MM.1S (cell line): Measurements from ENCODE around the gene POC5.

Experiments used
- DNase-seq: peaks from one replicate; pipeline ENCODE4 v3.0.0-alpha.2; 2015
- H2AFZ ChIP-seq: fragments of 300-600 bp; sonication (generic); 2 replicates; pipeline ENCODE4 v1.6.0; 2016; ENCODE audit warnings: antibody characterized with exemption, low read length
- H3F3A ChIP-seq: fragments of 300-600 bp; sonication (generic); 2 replicates; pipeline ENCODE4 v1.6.1; 2016; ENCODE audit warnings: mild to moderate bottlenecking, antibody characterized with exemption, low read length, moderate library complexity, mixed read lengths; ENCODE audit not compliant: insufficient read depth
- H3K27ac ChIP-seq: fragments of 300-600 bp; sonication (generic); 2 replicates; pipeline ENCODE4 v1.5.1; 2016; ENCODE audit warnings: mild to moderate bottlenecking, low read length
- H3K27me3 ChIP-seq: fragments of 300-600 bp; sonication (generic); replicated peaks from 2 replicates; pipeline ENCODE4 v1.6.0; 2016; ENCODE audit warnings: low read length; ENCODE audit not compliant: insufficient read depth
- H3K36me3 ChIP-seq: fragments of 300-600 bp; sonication (generic); replicated peaks from 2 replicates; pipeline ENCODE4 v1.6.1; 2016; ENCODE audit warnings: mild to moderate bottlenecking, low read length, mixed read lengths; ENCODE audit not compliant: insufficient read depth
- H3K4me1 ChIP-seq: fragments of 300-600 bp; sonication (generic); 2 replicates; pipeline ENCODE4 v1.6.1; 2016; ENCODE audit warnings: low read length, mixed read lengths
- H3K4me2 ChIP-seq: fragments of 300-600 bp; sonication (generic); 2 replicates; pipeline ENCODE4 v1.6.0; 2016; ENCODE audit warnings: low read depth, low read length
- H3K4me3 ChIP-seq: fragments of 300-600 bp; sonication (generic); 2 replicates; pipeline ENCODE4 v1.5.1; 2016; ENCODE audit warnings: low read length, mixed read lengths
- H3K79me2 ChIP-seq: fragments of 300-600 bp; sonication (generic); 2 replicates; pipeline ENCODE4 v1.6.1; 2016; ENCODE audit warnings: mixed run types, low read length, mixed read lengths
- H3K9ac ChIP-seq: fragments of 300-600 bp; sonication (generic); 2 replicates; pipeline ENCODE4 v1.6.1; 2016; ENCODE audit warnings: low read length, mixed read lengths
- H3K9me2 ChIP-seq: fragments of 300-600 bp; sonication (generic); replicated peaks from 2 replicates; pipeline ENCODE4 v1.6.1; 2016; ENCODE audit warnings: mild to moderate bottlenecking, low read length, mixed read lengths; ENCODE audit not compliant: insufficient read depth
- H3K9me3 ChIP-seq: fragments of 300-600 bp; sonication (generic); replicated peaks from 2 replicates; pipeline ENCODE4 v1.6.1; 2016; ENCODE audit warnings: mild to moderate bottlenecking, low read length, mixed read lengths; ENCODE audit not compliant: insufficient read depth
- H4K20me1 ChIP-seq: fragments of 300-600 bp; sonication (generic); 2 replicates; pipeline ENCODE4 v1.6.1; 2016; ENCODE audit warnings: mild to moderate bottlenecking, low read length, moderate library complexity, mixed read lengths; ENCODE audit not compliant: insufficient read depth
- CTCF ChIP-seq: fragments of 300-600 bp; sonication (generic); IDR thresholded peaks from 2 replicates; pipeline ENCODE4 v1.5.1; 2016; ENCODE audit warnings: antibody characterized with exemption, low read length, mixed read lengths
- EZH2 ChIP-seq: fragments of 300-600 bp; sonication (generic); optimal IDR thresholded peaks from 2 replicates; pipeline ENCODE3; 2017; ENCODE audit warnings: low read depth, mild to moderate bottlenecking, antibody characterized with exemption, low read length, mixed read lengths
- EZH2phosphoT487 ChIP-seq: fragments of 300-600 bp; sonication (generic); IDR thresholded peaks from 2 replicates; pipeline ENCODE4 v1.6.1; 2018; ENCODE audit warnings: antibody characterized with exemption, low read length

The POC5 gene

DNA sequence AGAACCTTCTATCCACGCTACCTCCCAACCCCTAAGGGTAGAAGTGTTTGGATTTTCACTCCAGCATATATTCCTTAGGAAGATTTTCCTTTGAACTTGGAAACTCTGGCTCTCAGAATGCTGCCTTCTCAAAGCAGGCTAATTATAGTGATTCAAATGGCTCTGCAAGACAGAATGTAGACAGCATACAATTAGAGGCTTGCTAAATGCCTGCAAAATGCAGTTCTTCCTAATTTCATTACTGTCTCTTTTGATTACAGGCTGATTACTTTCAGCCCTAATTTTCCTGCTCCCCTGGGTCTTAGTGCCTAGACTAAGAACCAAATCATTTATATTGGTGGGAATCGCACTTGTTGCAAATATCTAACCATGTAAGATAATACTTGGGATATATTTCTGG lies 55.2 kb downstream of the POC5 start:
- H4K20me1 ChIP-seq, result no peaks in the 10 kb centered on the region
- no peaks in the 10 kb centered on the region for H3K9me3 ChIP-seq
- H3K27me3 ChIP-seq, result no peaks in the 10 kb centered on the region
- H3K79me2 ChIP-seq, result no peaks in the 10 kb centered on the region
- H3K4me1 ChIP-seq, result no peaks in the 10 kb centered on the region
- no peak overlapping the region for H3K27ac ChIP-seq
- no peaks in the 10 kb centered on the region for H3K9me2 ChIP-seq
- no peak overlapping the region for H3K4me3 ChIP-seq
- H3K4me2 ChIP-seq, result no peak overlapping the region
- H2AFZ ChIP-seq, result no peak overlapping the region
- no peak overlapping the region for H3K9ac ChIP-seq
- H3K36me3 ChIP-seq, result no peaks in the 10 kb centered on the region
- no peak for DNase-seq
- TF ChIP-seq EZH2phosphoT487 (no peak), EZH2 (no peak), CTCF (no peak)
- no peaks in the 10 kb centered on the region for H3F3A ChIP-seq

DNA sequence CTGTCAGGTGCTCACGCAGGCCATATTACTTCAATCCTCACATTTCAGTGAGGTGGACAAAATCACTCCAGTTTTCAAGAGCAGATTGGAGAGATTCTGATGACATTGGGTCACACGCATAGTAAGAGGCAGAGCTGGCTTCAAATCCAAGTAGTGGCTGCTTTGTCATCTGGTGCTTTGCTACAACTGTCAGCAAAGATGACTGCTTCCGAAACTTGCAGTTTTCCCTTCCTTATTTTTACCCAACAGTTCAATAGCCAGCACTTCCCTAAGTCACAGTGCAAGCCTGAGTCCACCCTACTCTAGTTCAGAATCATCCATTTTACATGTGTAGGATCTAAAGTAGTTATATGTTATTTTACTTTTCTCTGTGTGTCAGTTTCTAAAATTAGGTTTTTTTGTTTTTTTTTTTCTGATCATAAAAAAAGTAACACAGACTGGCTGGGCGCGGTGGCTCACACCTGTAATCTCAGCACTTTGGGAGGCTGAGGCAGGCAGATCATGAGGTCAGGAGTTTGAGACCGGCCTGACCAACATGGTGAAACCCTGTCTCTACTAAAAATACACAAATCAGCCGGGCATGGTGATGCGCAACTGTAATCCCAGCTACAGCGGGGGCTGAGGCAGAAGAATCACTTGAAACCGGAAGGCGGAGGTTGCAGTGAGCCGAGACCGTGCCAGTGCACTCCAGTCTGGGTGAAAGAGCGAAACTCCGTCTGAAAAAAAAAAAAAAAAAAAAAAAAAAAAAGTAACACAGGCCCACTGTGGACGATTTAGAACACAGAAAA lies 56.4 kb downstream of the POC5 start:
- Histone ChIP-seq H3K27me3 (no peaks in the 10 kb centered on the region), H3K9ac (no peak overlapping the region), H4K20me1 (no peaks in the 10 kb centered on the region), H3K27ac (no peak overlapping the region), H3K4me2 (no peak overlapping the region), H3K4me1 (no peaks in the 10 kb centered on the region), H3K79me2 (no peaks in the 10 kb centered on the region), H3K36me3 (no peaks in the 10 kb centered on the region), H3K4me3 (no peak overlapping the region), H3K9me3 (no peaks in the 10 kb centered on the region), H3K9me2 (no peaks in the 10 kb centered on the region), H3F3A (no peaks in the 10 kb centered on the region), H2AFZ (no peak overlapping the region)
- TF ChIP-seq EZH2phosphoT487 (no peak), EZH2 (no peak), CTCF (no peak)
- no peak for DNase-seq

- Histone ChIP-seq H2AFZ (no peak overlapping the region), H3K9me2 (no peaks in the 10 kb centered on the region), H3K79me2 (no peaks in the 10 kb centered on the region), H3K36me3 (no peaks in the 10 kb centered on the region), H3K4me2 (no peak overlapping the region), H3K4me3 (no peak overlapping the region), H3K27me3 (no peaks in the 10 kb centered on the region), H3K4me1 (no peaks in the 10 kb centered on the region), H3K27ac (no peak overlapping the region), H3F3A (no peaks in the 10 kb centered on the region), H3K9ac (no peak overlapping the region), H4K20me1 (no peaks in the 10 kb centered on the region), H3K9me3 (no peaks in the 10 kb centered on the region)
- DNase-seq, result no peak
- TF ChIP-seq EZH2phosphoT487 (no peak), EZH2 (no peak), CTCF (no peak)
These were observed 57.3 kb downstream of the POC5 start for GRCh38 chr5:75659791-75660450.
